DOHH2 (cell line): ENCODE measurements around the gene AHSP.

ENCODE experiments used
- CTCF ChIP-seq: fragments of 200-600 bp; sonication (generic); IDR thresholded peaks from one replicate; pipeline ENCODE4 v1.5.1; 2014; ENCODE audit warnings: antibody characterized with exemption, mild to moderate bottlenecking, low read depth, low read length; ENCODE audit not compliant: poor library complexity, severe bottlenecking
- EZH2phosphoT487 ChIP-seq: fragments of 200-600 bp; sonication (generic); IDR thresholded peaks from 2 replicates; pipeline ENCODE4 v1.6.1; 2017; ENCODE audit warnings: borderline replicate concordance, mild to moderate bottlenecking, antibody characterized with exemption, low read length, moderate library complexity, mixed read lengths

- TF ChIP-seq CTCF (no peak), EZH2phosphoT487 (no peak)
These were observed 44.6 kb upstream of the AHSP start, which contains the start of gene SLC5A2 for GRCh38 chr16:31483081-31483480.
